Gastrocnemius medialis (tissue), 4 donors: ENCODE results near the gene MORF4L2.

Experiments
- CTCF ChIP-seq, 5 experiments: fragments of 450-650 bp in 3 of 5; fragments of 200-600 bp in 2 of 5; sonication (generic) in 2 of 5; IDR thresholded peaks in 4 of 5; conservative IDR thresholded peaks in 1 of 5; 1 replicate in 4 of 5; 2 replicates in 1 of 5; pipeline ENCODE4 v1.5.1; 2016 to 2019; ENCODE audit warnings: antibody characterized with exemption in 5 of 5, mild to moderate bottlenecking in 3 of 5, moderate library complexity in 3 of 5
- POLR2A ChIP-seq, 2 donors: fragments of 450-650 bp; IDR thresholded peaks; one replicate each; pipeline ENCODE4 v1.6.1; 2017; ENCODE audit warnings: antibody characterized with exemption in 2 of 2, mild to moderate bottlenecking in 2 of 2, moderate library complexity in 2 of 2

DNA sequence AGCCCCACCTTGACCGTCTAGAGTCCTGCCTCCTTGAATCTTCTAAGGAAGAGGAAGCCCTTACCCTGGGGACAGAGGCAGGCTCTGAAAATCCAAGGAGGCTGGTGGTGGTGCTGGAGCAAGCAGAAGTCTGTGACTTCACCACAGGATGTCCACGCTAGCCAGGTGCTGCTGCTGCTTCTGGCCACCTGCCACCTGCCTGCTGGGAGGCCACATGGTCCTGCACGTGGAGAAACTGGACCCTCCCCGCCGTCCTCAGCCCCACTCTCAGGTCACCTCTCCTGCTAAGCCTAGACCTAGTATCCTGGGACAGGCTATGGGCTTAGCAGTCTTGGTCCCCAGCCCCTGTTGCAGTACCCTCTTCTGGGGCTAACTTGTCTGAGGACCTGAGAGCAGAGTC lies 40.0 kb upstream of the MORF4L2 start:
- TF ChIP-seq CTCF (IDR thresholded peaks at IDR 0.05 in 4 of 5, conservative IDR thresholded peaks at IDR 0.05 in 1 of 5): no peak
- TF ChIP-seq POLR2A (IDR thresholded peaks at IDR 0.05): no peak
